Fibroblast of skin of back (primary cell): ENCODE measurements around the gene SLC25A3. TPM values are rescaled to one million over a fixed set of nuclear protein-coding genes. Genes with fewer than 3 reads are reported as not detected.
"Not testable (repeated sequence)": the region's sequence is repeated elsewhere in the genome, so short reads cannot be mapped to it uniquely, and the experiment has no call there.

ENCODE experiments used
- DNase-seq: peaks from one replicate; pipeline ENCODE4 v3.0.0-alpha.2; 2013
- polyA plus RNA-seq, 2 experiments: library from polyadenylated mRNA; unstranded; fragments of 120-200 nt; gene quantifications; one replicate each; pipeline ENCODE4 v1.2.1, GENCODE V29; 2013; ENCODE audit not compliant: insufficient read length in 2 of 2

The SLC25A3 gene
- 599 TPM for polyA plus RNA-seq (2013, experiment 1 of 2; ENCODE audit: insufficient read length)
- polyA plus RNA-seq (2013, experiment 2 of 2; ENCODE audit: insufficient read length) = 712 TPM

GRCh38 chr12:98593351-98594049 lies at the start of gene SLC25A3:
SLC25A3 (plus strand) TSS chr12:98593686; CDS start chr12:98593979, 293 bp downstream.
- peak; percentile 98 for DNase-seq

- DNase-seq = no peak
Measured at GRCh38 chr12:98543701-98544100, 49.8 kb upstream of the SLC25A3 start.

- peak; percentile 35 for DNase-seq
Measured at GRCh38 chr12:98544751-98545150, 48.7 kb upstream of the SLC25A3 start.

- no peak for DNase-seq
Measured at GRCh38 chr12:98549371-98550110, 43.9 kb upstream of the SLC25A3 start.

- no peak for DNase-seq
Measured at GRCh38 chr12:98551787-98552186, 41.7 kb upstream of the SLC25A3 start.

- not testable (repeated sequence) for DNase-seq
Measured at GRCh38 chr12:98558097-98558496, 35.4 kb upstream of the SLC25A3 start.

- DNase-seq = no peak
Measured at GRCh38 chr12:98559666-98560065, 33.8 kb upstream of the SLC25A3 start.

GRCh38 chr12:98561846-98562245 lies 31.6 kb upstream of the SLC25A3 start:
- no peak for DNase-seq

- no peak for DNase-seq
Measured at GRCh38 chr12:98572010-98572409, 21.5 kb upstream of the SLC25A3 start.

- DNase-seq = no peak
Measured at GRCh38 chr12:98574110-98574509, 19.4 kb upstream of the SLC25A3 start.

GRCh38 chr12:98575013-98575412 lies 18.5 kb upstream of the SLC25A3 start:
- DNase-seq = no peak

- DNase-seq = not testable (repeated sequence)
Measured at GRCh38 chr12:98576795-98577194, 16.7 kb upstream of the SLC25A3 start.

- DNase-seq = no peak
Measured at GRCh38 chr12:98578392-98578791, 15.1 kb upstream of the SLC25A3 start.

- DNase-seq = no peak
Measured at GRCh38 chr12:98578821-98579220, 14.7 kb upstream of the SLC25A3 start.

- no peak for DNase-seq
Measured at GRCh38 chr12:98579347-98579746, 14.1 kb upstream of the SLC25A3 start.

- no peak for DNase-seq
Measured at GRCh38 chr12:98579835-98580234, 13.7 kb upstream of the SLC25A3 start.

GRCh38 chr12:98580695-98581094 lies 12.8 kb upstream of the SLC25A3 start:
- DNase-seq = no peak

- DNase-seq = no peak
Measured at GRCh38 chr12:98581101-98581500, 12.4 kb upstream of the SLC25A3 start.

- peak; percentile 74 for DNase-seq
Measured at GRCh38 chr12:98582093-98582492, 11.4 kb upstream of the SLC25A3 start.

GRCh38 chr12:98587084-98587483 lies 6.4 kb upstream of the SLC25A3 start:
- DNase-seq = no peak

GRCh38 chr12:98591209-98591608 lies 2.3 kb upstream of the SLC25A3 start:
- DNase-seq = no peak

- DNase-seq = no peak
Measured at GRCh38 chr12:98592825-98593322, 612 bp upstream of the SLC25A3 start.

- DNase-seq = peak; percentile 24
Measured at GRCh38 chr12:98594050-98594835, 757 bp downstream of the SLC25A3 start.
